ENCODE results near the gene PLXNA1.

DNA sequence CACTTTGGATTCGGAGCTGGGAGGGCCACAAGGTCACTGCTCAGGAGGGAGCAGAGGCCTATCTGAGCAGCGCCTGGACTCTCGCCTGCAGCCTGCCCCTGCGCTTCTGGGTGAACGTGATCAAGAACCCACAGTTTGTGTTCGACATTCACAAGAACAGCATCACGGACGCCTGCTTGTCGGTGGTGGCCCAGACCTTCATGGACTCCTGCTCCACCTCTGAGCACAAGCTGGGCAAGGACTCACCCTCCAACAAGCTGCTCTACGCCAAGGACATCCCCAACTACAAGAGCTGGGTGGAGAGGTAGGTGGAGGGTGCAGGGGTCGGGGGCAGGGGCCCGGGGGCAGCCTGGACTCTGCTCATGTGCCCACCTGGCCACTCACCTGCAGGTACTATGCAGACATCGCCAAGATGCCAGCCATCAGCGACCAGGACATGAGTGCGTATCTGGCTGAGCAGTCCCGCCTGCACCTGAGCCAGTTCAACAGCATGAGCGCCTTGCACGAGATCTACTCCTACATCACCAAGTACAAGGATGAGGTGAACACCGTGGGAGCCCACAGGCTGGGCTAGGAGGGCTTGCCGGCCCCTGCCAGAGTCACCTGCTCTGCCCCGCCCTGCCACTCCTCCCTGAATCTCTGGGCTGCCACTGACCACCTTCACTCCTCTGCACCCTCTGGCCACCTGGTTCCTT lies 49.5 kb downstream of the PLXNA1 start:
- no peak for TF ChIP-seq CTCF (conservative IDR thresholded peaks at IDR 0.05; ENCODE audit: low read depth in 2 of 2)
- TF ChIP-seq POLR2AphosphoS5 (IDR thresholded peaks at IDR 0.05; ENCODE audit: low read depth): no peak
- TF ChIP-seq EZH2 (IDR thresholded peaks at IDR 0.05; ENCODE audit: low read depth, unreplicated experiment): no peak
- no peak for TF ChIP-seq REST (IDR thresholded peaks at IDR 0.05; ENCODE audit: unreplicated experiment)
- TF ChIP-seq CREB1 (CRISPR knock-in tag; IDR thresholded peaks at IDR 0.05; ENCODE audit: low read depth): no peak
- no peak for TF ChIP-seq JUNB (IDR thresholded peaks at IDR 0.05; ENCODE audit: unreplicated experiment)
- TF ChIP-seq EZH2phosphoT487 (IDR thresholded peaks at IDR 0.05; ENCODE audit: unreplicated experiment): no peak
- TF ChIP-seq ZNF331 (CRISPR knock-in tag; IDR thresholded peaks at IDR 0.05; ENCODE audit: low read depth): no peak
- TF ChIP-seq NANOG (IDR thresholded peaks at IDR 0.05; ENCODE audit: borderline replicate concordance): no peak

Data from GM23338 (cell line).